Fibroblast of mammary gland (primary cell): ENCODE results near the gene LRRC28.

Experiments
- DNase-seq: peaks from one replicate; pipeline ENCODE4 v3.0.0-alpha.2; 2010; ENCODE audit warnings: low read depth
- H3K4me3 ChIP-seq: 2 replicates; pipeline ENCODE4 v1.5.1; 2011; ENCODE audit warnings: low read depth, mild to moderate bottlenecking, low read length, moderate library complexity; ENCODE audit not compliant: control insufficient read depth
- TF ChIP-seq, protein P1 (sequence below): conservative IDR thresholded peaks from 2 replicates; pipeline ENCODE4 v1.5.1; 2011; ENCODE audit warnings: low read depth, low read length, inconsistent platforms; ENCODE audit not compliant: control insufficient read depth, insufficient read depth

Gene LRRC28

GRCh38 chr15:99275061-99275460, 23.8 kb downstream of the LRRC28 start:
- DNase-seq, result no peak
- TF ChIP-seq, protein P1, sequence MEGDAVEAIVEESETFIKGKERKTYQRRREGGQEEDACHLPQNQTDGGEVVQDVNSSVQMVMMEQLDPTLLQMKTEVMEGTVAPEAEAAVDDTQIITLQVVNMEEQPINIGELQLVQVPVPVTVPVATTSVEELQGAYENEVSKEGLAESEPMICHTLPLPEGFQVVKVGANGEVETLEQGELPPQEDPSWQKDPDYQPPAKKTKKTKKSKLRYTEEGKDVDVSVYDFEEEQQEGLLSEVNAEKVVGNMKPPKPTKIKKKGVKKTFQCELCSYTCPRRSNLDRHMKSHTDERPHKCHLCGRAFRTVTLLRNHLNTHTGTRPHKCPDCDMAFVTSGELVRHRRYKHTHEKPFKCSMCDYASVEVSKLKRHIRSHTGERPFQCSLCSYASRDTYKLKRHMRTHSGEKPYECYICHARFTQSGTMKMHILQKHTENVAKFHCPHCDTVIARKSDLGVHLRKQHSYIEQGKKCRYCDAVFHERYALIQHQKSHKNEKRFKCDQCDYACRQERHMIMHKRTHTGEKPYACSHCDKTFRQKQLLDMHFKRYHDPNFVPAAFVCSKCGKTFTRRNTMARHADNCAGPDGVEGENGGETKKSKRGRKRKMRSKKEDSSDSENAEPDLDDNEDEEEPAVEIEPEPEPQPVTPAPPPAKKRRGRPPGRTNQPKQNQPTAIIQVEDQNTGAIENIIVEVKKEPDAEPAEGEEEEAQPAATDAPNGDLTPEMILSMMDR, result no peak
- H3K4me3 ChIP-seq, result no peak overlapping the region

DNA sequence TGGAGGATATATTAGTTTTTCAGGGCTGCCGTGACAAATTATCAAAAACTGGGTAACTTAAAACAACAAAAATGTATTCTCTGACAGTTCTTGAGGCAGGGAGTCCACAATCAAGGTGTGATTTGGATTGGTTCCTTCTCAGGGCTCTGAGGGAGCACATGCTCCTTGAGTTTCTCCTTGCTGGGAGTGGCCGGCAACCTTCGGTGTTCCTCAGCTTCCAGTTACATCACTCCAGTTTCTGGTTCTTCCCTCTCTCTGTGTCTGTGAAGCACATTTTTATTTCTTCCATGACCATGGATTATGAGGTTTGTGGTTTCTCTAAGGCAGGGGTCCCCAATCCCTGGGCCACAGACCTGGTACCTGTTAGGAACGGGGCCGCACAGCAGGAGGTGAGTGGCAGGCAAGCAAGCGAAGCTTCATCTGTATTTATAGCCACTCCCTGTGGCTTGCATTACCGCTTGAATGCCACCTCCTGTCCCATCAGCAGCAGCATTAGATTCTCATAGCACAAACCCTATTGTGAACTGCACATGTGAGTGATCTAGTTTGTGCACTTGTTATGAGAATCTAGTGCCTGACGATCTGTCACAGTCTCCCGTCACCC, 24.3 kb downstream of the LRRC28 start:
- no peak for DNase-seq
- TF ChIP-seq, protein P1, result no peak
- H3K4me3 ChIP-seq, result no peak overlapping the region

- TF ChIP-seq, protein P1, result no peak
- H3K4me3 ChIP-seq, result no peak overlapping the region
- DNase-seq, result no peak
Observed at GRCh38 chr15:99279290-99279689, 28.0 kb downstream of the LRRC28 start.

DNA sequence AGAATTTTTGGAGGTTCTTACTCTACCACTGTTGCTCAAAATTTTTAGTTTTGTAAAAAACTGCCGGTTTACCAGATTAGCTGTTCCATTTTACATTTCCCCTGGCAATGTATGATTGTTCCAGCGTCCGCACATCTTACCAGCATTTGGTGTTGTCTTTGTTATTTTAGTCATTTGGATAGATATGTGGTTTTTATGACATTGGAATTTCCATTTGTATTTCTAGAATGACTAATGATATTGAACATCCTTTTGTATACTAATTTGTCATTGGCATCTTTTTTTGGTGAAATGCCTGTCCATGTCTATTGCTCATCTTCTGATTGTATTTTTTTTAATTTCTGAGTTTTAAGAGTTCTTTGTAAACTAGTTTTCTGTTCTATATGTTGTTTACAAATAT, 28.5 kb downstream of the LRRC28 start:
- no peak for DNase-seq
- TF ChIP-seq, protein P1, result no peak
- H3K4me3 ChIP-seq, result no peak overlapping the region

- DNase-seq, result no peak
- no peak overlapping the region for H3K4me3 ChIP-seq
- TF ChIP-seq, protein P1, result no peak
Observed at GRCh38 chr15:99282121-99282520, 30.8 kb downstream of the LRRC28 start.

DNA sequence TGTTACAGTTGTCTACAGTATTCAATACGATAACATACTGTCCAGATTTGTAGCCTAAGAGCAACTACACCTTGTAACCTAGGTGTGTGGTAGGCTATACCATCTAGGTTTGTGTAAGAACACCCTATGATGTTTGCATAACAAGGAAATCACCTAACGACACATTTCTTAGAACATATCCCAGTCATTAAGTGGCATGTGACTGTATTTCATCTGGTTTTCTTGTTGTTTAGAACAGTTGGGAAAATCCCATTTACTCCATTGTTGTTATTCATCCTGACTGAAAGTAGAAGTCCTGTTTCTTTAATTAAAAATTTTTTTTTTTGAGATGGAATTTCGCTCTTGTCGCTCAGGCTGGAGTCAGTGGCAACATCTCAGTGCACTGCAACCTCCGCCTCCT, 31.3 kb downstream of the LRRC28 start:
- no peak overlapping the region for H3K4me3 ChIP-seq
- TF ChIP-seq, protein P1, result no peak
- no peak for DNase-seq

- TF ChIP-seq, protein P1, result no peak
- H3K4me3 ChIP-seq, result no peak overlapping the region
- DNase-seq, result peak; percentile 4
Observed at GRCh38 chr15:99283717-99284116, 32.4 kb downstream of the LRRC28 start.
